B cell (primary cell): ENCODE measurements around the gene NSG1.

Experiments used
- EZH2 ChIP-seq: IDR thresholded peaks from 2 replicates; pipeline ENCODE4 v1.6.1; 2012; ENCODE audit warnings: borderline replicate concordance, low read depth, mild to moderate bottlenecking, moderate library complexity, low read length; ENCODE audit not compliant: insufficient read depth, poor library complexity, severe bottlenecking
- TF ChIP-seq, protein P1 (sequence below): fragments of 200-600 bp; IDR thresholded peaks from one replicate; pipeline ENCODE4 v1.8.0; 2022; ENCODE audit warnings: antibody characterized with exemption, mild to moderate bottlenecking

DNA sequence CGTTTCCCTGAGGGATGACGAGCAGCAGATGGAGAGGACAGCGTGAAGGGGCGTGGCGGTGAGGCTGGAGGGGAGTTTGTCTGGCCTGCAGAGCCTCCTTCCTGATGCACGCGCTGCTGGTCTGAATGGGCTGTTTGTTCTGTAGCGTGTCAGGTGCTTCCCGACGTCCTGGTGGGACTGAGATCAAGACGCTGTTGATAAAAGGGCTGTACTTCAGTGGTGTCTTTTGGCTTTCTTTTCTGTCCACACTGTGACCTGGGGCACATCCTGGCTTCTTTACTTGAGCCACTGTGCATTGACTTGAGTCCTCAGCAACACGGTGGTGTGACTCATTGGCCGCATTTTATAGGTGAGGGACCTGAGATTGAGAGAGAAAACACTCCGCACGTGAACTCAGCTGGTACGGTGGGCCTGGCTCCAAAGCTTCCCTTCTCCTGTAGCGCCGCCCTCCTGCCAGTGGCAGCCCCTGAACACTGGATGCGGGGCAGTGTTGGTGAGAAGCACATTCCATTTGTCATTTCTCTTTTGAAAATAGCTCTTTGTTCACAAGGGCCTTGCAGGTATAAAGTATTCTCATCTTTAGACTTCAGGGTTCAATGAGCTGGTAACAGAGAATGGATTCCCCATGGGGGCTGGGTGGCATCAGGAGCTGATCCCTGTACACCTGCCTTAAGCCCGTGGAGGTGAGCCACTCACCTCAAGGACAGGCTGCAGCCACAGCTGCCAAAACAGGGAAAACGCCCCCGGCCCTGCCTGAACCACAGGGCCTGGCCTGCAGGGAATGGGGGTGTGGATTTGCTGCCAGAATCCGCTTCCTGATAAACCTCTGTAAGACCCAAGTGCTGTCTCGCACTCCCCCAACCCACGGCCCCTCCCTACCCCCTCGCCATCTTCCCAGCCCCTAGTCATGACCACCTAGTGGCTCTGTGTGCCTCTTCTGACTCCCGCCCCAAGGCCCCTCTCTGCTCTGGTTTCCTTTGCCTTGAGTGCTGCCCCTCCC is 29.2 kb downstream of the NSG1 start:
- TF ChIP-seq, protein P1, sequence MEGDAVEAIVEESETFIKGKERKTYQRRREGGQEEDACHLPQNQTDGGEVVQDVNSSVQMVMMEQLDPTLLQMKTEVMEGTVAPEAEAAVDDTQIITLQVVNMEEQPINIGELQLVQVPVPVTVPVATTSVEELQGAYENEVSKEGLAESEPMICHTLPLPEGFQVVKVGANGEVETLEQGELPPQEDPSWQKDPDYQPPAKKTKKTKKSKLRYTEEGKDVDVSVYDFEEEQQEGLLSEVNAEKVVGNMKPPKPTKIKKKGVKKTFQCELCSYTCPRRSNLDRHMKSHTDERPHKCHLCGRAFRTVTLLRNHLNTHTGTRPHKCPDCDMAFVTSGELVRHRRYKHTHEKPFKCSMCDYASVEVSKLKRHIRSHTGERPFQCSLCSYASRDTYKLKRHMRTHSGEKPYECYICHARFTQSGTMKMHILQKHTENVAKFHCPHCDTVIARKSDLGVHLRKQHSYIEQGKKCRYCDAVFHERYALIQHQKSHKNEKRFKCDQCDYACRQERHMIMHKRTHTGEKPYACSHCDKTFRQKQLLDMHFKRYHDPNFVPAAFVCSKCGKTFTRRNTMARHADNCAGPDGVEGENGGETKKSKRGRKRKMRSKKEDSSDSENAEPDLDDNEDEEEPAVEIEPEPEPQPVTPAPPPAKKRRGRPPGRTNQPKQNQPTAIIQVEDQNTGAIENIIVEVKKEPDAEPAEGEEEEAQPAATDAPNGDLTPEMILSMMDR = no peak
- no peak for TF ChIP-seq EZH2
